Activated CD4-positive, alpha-beta T cell treated with anti-CD3 and anti-CD28 coated beads, Interleukin-2, Interleukin-4, amounts not matched to agents 100 ng/mL and 50 ng/mL, durations not matched to agents 16 hours and 8 hours (primary cell): ENCODE measurements around the gene SLC25A43.
"Not testable (repeated sequence)": the region's sequence is repeated elsewhere in the genome, so short reads cannot be mapped to it uniquely, and the experiment has no call there.

Experiments
- DNase-seq: peaks from one replicate; pipeline ENCODE4 v3.0.0-alpha.2; 2020; ENCODE audit warnings: low spot score

SLC25A43 gene

DNA sequence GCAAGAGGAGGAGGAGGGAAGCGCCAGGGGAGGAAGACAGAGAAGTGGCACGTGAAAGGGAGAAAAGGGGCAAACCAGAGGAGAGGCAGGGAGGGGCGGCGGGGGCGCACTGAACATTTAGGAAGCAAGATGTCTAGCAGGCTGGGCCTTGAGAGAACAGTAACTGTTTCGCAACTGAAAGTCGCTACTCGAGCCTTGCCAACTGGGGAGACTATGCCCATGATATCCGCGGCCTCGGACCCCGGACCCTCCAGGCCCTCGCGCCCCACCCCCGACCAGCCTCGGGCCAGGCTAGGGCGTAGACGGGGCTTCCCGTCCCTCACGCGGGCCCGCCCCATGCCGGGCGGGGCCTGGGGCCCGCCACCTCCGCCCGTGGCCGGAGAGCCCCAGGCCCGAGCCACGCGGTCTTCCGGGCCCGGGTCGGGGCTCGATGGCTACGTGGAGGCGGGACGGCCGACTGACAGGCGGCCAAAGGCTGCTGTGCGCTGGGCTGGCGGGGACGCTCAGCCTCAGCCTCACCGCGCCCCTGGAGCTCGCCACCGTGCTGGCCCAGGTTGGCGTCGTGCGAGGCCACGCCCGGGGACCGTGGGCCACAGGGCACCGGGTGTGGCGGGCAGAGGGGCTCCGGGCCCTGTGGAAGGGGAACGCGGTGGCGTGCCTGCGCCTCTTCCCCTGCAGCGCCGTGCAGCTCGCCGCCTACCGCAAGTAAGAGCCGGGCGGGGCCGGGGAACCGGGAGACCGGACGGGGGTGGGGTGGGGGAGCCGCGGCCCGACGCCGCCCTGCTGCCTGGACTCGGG is at the start of gene SLC25A43:
Gene SLC25A43, plus strand, starts transcription at position 363 of the 798 bp plus-strand sequence. Its CDS starts 68 bp downstream, at position 431.
- DNase-seq = peak; percentile 15

DNA sequence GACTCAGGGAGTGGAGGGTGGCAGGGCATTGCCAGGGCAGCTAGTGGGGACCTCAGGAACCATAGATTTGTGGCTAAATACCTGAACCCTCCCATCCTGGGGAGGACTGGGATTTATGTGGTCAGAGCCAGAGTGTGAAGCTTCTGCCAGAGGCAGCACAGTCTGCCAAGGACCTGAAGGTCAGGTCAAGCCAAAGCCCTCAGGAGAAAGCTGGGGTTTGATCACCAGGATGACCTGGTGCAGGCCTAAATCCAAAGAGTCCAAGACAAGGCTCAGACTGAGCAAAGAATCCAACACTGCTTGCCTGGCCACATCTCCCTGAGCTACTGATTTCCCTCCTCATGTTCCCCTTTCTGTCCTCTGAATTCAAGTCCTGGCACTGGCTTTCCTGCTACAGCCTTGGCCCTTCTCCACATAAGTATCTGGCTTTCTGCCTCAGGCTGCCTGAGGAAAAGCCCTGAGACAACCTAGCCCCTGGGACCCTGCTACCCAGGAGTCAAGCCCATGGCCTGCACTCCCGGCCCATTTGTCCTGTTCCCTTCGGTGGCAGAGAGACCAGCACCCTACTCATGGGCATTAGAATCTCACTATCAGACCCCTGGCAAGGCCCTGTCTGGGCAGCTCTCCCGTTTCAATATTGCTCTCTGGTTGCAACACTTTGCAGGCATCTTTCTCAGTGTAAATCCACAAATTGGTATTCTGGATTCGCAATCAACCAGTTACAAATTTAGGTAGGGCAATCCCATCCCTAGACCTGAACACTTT is 39.3 kb upstream of the SLC25A43 start:
- DNase-seq = no peak

DNA sequence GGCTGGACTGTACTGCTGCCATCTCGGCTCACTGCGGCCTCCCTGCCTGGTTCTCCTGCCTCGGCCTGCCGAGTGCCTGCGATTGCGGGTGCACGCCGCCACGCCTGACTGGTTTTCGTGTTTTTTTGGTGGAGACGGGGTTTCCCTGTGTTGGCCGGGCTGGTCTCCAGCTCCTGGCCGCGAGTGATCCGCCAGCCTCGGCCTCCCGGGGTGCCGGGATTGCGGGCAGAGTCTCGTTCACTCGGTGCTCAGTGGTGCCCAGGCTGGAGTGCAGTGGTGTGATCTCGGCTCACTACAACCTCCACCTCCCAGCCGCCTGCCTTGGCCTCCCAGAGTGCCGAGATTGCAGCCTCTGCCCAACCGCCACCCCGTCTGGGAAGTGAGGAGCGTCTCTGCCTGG is 37.7 kb upstream of the SLC25A43 start:
- not testable (repeated sequence) for DNase-seq

DNA sequence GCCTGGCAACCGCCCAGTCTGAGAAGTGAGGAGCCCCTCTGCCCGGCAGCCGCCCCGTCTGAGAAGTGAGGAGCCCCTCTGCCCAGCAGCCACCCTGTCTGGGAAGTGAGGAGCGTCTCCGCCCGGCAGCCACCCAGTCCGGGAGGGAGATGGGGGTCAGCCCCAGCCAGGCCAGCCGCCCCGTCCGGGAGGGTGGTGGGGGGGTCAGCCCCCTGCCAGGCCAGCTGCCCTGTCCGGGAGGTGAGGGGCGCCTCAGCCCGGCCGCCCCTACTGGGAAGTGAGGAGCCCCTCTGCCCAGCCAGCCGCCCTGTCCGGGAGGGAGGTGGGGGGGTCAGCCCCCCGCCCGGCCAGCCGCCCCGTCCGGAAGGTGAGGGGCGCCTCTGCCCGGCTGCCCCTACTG is 37.1 kb upstream of the SLC25A43 start:
- not testable (repeated sequence) for DNase-seq

DNA sequence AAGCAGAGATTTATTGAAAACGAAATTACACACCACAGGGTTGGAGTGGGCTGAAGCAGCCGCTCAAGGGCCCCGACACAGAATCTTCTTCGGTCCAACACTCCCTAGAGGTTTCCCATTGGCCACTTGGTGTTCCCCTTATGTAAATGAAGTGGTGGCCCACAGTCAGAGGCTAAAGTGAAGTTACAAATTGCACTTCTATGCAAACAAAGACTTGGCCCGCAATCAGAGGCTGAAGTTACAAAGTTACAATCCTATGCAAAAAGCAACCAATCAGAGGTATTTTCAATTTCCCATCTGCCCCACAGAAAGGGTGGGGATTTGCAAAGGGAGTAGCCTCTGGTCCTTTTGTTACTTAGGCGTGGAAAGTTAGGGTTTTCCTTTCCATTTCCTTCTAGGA is 35.7 kb upstream of the SLC25A43 start:
- no peak for DNase-seq

DNA sequence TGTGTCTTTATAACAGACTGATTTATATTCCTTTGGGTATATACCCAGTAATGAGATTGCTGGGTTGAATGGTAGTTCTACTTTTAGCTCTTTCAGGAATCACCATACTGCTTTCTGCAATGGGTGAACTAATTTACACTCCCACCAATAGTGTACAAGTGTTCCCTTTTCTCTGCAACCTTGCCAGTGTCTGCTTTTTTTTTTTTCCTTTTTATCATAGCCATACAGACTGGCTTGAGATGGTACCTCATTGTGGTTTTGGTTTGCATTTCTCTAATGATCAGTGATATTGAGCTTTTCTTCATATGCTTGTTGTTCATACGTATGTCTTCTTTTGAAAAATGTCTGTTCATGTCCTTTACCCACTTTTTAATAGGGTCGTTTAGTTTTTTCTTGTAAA is 27.3 kb upstream of the SLC25A43 start:
- DNase-seq = not testable (repeated sequence)

DNA sequence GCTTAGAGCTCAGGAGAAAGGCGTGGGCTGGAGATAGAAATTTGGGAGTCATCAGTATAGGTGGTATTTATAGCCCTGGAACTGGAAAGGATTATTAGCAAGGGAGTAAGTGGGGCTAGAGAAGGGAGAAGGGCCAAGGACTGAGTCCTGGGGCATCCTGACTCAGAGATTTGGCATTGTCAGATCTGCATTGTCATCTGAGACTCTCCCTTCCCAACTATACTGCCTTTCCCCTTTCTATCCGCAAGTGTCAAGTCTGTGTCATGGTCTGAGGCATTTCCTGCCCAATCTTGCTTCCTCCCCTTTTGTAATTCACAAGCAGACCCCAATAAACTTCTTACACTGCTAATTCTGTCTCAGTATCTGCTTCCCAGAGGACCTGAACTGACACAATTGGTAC is 24.4 kb upstream of the SLC25A43 start:
- DNase-seq = no peak

DNA sequence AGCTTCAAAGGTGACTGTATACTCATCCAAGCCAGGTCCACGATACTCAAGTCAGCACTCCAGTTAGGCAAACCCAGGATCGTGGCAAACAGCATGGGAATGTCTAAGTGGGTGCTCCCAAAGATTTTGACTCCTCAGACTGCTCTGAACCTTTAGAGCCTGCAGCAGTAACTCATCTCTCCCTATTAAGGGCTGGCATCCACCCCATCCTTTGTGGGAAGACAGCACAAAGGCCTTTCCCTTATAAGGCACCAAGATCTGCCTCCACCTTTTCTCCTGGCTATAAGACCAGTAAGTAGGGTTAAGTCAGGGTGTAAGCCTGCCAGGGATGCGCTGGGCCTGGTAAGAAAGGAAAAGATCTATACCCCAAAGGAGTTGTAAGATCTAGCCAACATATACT is 23.6 kb upstream of the SLC25A43 start:
- no peak for DNase-seq

DNA sequence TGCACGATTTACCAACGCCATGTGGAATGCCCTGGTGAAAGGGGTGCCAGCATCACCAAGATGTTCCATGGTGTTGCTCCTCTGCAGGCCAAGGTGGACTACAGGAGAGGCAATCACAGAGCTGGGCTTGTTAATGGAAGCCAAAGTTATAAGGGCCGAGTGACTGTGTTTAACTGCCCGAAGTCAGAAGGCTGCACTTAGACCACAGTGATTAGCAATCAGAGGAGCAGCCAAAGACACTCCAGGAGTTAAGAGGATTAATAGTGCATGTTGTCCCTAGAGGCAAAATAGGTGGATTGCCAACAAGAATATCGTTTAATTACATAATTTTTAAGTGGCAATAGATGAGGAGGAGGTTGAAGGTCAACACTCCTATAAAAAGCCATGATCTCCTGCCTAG is 22.8 kb upstream of the SLC25A43 start:
- no peak for DNase-seq

DNA sequence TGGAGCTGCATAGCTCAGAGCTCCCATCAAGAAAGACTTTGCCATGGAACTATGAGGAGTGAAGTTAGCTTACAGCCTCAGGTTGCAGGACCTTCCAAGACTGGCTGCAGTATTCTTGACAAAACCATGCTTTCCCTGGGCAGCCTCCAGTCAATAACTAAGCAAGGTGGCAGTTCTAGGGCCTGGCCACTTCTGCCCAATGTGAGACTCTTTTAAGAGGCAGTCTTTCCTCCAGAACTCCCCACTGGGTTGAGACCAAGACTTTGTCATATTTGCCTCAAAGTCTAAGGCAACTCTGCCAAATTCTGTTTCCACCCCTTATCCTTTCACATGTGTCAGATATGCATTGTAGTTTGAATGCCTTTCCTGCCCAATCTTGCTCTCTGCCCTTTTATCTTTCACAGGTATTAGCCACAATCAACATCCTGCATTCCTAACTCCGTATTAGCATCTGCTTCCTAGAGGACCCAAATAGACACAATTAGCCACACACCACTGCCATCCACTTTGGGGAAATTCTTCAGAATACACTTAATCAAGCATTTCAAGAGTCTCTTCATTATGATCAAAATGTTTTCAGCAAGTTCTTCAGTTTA is 17.7 kb upstream of the SLC25A43 start:
- no peak for DNase-seq

DNA sequence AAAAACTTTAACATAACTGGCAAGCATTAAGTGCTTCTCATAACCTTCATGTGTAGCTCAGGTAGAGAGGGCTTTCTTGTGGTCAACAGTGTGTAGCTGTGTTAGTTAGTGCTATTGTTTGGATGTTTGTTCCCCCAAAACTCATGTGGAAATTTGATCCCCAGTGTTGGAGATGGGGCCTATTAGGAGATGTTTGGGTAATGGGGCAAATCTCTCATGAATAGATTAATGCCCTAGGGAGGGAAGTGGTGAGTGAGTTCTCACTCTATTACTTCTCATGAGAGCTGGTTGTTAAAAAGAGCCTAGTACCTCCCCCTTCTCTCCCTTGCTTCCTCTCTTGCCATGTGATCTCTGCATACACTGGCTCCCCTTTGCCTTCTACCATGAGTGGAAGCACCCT is 16.5 kb upstream of the SLC25A43 start:
- DNase-seq = no peak

DNA sequence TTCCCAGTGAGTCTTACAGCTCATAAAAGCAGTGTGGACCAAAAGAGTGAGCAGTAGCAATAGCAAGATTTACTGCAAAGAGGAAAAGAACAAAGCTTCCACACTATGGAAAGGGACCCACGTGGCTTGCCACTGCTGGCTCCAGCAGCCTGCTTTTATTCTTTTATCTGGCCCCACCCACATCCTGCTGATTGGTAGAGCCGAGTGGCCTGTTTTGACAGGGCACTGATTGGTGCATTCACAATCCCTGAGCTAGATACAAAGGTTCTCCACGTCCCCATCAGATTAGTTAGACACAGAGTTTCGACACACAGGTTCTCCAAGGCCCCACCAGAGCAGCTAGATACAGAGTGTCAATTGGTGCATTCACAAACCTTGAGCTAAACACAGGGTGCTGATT is 12.5 kb upstream of the SLC25A43 start:
- not testable (repeated sequence) for DNase-seq

DNA sequence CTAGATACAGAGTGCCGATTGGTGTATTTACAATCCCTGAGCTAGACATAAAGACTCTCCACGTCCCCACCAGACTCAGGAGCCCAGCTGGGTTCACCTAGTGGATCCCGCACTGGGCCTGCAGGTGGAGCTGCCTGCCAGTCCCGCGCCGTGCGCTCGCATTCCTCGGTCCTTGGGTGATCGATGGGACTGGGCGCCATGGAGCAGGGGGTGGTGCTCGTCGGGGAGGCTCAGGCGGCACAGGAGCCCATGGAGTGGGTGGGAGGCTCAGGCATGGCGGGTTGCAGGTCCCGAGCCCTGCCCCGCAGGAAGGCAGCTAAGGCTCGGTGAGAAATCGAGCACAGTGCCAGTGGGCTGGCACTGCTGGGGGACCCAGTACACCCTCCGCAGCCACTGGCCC is 11.7 kb upstream of the SLC25A43 start:
- not testable (repeated sequence) for DNase-seq

DNA sequence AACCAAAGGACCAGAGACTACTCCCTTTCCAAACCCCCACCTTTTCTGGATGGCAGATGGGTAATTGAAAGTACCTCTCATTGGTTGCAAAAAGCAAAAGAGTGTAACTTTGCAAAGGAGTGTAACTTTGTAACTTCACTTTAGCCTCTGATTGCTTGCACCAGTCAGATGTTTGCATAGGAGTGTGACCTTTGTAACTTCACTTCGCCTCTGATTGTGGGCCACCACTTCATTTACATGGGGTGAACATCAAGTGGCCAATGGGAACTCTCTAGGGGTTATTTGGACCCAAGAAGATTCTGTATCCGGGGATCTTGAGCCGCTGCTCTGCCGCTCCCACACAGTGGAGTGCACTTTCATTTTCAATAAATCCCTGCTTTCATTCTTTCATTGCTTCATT is 9.9 kb upstream of the SLC25A43 start:
- no peak for DNase-seq

DNA sequence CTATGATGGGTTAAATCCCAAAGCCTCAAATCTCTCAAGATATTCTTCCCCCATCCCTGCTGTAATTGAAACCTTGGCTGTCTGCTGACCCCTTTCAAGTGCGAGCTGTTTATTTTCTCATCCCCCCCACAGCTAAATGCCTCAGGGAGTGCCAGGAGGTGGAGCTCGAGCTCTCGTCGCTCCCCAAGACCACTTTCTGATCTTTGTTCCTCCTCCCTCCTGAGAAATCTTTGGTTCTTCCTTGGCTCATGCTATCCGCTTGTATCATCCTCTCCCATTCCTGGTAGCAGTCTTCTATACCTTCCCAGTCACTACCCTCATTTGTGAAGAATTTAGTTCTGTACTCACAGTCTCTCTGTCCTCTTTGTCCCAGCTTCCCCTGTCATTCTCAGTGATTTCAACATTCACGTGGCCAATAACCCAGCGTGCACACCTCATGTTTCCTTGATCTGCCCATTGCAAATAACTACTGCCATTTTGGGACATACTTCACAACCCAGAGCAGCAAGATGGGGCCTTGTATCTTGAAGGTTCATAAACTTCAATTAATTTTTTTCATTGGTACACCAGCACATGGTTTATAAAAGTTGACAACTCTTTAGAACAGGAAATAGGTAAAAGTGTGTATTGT is 9.2 kb upstream of the SLC25A43 start:
- no peak for DNase-seq

DNA sequence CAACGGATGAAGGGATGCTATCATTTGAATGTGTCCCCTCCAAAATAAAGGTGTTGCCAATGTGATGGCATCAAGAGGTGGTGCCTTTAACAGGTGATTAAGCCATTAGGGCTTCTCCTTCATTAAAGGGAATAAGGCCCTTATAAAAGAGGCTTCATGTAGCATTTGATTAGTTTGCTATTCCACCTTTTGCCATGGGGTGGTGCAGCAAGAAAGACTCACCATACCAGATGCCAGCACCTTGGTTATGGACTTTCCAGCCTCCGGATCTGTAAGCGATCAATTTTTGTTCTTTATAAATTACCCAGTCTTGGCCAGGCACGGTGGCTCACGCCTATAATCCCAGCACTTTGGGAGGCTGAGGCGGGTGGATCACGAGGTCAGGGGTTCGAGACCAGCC is 7.9 kb upstream of the SLC25A43 start:
- DNase-seq = no peak

DNA sequence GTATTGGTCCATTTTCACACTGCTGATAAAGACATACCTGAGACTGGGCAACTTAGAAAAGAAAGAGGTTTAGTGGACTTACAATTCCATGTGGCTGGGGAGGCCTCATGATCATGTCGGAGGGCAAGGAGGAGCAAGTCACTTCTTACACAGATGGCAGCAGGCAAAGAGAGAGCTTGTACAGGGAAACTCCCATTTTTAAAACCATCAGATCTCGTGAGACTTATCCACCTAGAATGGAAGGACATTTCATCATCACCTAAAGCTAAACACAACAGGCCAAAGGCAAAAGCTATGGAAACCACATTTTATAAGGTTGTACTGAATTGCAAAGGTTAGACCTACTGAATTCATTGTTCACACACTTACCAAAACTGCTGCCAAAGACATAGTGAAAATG is 6.0 kb upstream of the SLC25A43 start:
- DNase-seq = no peak

DNA sequence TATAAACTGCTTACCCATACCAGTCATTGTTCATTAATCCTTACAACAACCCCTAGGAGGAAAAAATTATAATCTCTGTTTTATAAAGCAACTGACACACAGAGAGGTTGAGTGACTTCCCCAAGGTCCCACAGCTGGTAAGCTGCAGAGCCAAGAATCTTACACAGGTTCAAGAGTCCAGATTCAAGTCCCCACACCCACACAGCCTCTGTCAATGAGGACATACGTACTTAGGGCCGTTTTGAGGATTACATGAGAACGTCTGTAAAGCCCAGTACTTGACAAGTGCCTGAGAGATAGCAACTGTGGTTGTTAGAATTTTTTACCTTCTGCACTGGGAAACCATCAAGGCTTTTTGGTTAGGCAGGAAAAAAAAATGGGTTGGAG is 556 bp upstream of the SLC25A43 start:
- no peak for DNase-seq

DNA sequence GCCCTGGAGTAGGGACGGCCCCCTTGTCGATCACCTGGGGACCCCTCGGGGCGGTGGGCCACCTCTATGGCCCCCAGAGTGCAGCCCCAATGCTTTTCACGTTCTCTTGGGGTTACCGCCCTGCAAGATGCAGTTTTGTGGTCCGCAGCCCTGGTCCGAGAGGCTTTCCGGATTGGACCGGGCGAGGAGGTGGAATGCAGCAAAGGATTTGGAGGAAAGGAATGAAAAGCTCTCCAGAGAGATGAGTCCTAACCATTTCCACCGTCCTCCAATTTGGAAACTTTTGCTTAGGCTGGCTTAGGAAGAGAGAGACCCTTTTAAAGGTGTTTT is 601 bp downstream of the SLC25A43 start:
- no peak for DNase-seq

DNA sequence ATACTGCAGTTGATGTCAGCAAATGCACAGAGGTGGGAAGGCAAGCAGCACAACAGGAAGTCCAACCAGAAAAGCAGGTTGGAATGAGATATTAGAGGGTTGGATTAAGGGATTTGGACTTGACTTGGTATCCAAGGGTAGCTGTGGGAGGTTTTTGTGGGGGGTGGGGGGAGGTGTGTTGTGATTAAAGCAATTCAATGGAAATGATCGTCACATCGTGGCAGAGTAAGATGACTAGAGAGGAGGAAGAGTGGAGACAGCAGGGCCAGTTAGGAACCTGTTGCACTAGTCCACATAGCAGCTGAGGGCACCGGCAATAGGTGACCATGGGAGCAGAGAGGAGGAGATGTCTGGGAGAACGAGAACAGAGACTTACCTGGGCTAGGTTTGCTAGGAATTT is 2.4 kb downstream of the SLC25A43 start:
- DNase-seq = no peak

DNA sequence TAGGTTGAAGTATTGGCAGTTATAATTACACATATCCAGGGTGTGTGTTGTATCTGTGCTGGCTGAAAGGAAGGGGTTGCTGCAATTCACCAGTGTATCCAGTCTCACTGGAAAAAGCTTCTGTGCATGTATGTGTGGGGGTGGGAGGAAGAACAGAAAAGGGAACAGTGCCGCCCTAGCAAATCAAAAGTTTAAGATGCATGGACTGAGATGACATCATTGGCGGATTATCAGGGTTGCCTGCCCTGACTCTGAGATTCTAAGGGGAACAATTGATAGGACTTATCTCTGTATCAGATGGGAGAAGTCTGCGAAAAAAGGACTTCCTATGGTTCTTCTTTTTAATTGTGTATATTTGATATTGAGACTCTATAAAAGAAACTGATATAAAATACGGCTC is 3.5 kb downstream of the SLC25A43 start:
- no peak for DNase-seq

DNA sequence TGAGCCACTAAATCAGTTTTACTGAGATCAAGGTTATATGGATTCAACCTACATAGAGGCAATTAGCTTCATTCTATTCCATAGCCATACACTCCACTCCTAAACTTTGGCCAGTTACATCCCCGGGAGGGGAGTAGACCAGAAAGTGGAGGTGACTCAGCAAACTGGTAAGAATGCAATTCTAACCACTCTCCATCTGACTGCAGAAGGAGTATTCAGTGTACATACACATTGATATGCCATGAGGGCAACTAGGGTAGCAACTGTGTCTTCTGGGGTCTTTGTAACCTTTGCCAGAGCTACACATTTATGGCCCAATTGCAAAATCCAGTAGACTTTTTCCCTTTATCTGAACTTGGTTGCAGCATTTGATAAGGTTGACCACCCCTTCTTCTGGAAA is 7.6 kb downstream of the SLC25A43 start:
- no peak for DNase-seq

DNA sequence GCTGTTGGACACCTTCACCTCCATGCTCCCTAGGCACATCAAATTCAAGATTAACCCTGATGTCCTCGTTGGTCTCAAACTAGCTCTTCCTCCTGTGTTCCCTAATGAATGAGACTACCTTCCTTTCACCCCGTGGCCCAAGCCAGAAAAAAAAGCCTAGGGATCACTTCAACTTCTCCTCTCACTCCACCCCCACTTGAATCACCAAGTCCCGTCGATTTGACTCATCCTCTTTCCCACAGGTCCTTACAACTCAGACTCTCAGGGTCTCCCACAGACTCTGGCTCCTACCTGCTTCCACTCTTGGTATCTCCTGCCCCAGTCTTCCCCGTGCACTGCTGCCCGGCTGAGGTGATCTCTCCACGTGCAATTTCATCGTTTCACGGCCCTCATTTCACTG is 8.5 kb downstream of the SLC25A43 start:
- no peak for DNase-seq
